ENCODE measurements around the gene PCDHGC5.

PCDHGC5 gene

GRCh38 chr5:141524604-141525597, 36.0 kb downstream of the PCDHGC5 start:
- Histone ChIP-seq H3K4me3 (ENCODE audit: severe bottlenecking) (no peak overlapping the region), H3K27me3 (ENCODE audit: insufficient read depth, poor library complexity, severe bottlenecking) (no peaks in the 10 kb centered on the region), H3K36me3 (ENCODE audit: low read depth) (peaks cover 85% of the 10 kb centered on the region), H3K27ac (ENCODE audit: poor library complexity, severe bottlenecking) (no peak overlapping the region), H3K4me1 (ENCODE audit: insufficient read depth, poor library complexity, severe bottlenecking) (peaks cover 27% of the 10 kb centered on the region), H3K9me3 (ENCODE audit: severe bottlenecking) (no peaks in the 10 kb centered on the region)
- DNase-seq (ENCODE audit: low spot score) (peak; percentile 86), ATAC-seq (ENCODE audit: low read depth) (peak; percentile 73)
- TF ChIP-seq, protein P1, sequence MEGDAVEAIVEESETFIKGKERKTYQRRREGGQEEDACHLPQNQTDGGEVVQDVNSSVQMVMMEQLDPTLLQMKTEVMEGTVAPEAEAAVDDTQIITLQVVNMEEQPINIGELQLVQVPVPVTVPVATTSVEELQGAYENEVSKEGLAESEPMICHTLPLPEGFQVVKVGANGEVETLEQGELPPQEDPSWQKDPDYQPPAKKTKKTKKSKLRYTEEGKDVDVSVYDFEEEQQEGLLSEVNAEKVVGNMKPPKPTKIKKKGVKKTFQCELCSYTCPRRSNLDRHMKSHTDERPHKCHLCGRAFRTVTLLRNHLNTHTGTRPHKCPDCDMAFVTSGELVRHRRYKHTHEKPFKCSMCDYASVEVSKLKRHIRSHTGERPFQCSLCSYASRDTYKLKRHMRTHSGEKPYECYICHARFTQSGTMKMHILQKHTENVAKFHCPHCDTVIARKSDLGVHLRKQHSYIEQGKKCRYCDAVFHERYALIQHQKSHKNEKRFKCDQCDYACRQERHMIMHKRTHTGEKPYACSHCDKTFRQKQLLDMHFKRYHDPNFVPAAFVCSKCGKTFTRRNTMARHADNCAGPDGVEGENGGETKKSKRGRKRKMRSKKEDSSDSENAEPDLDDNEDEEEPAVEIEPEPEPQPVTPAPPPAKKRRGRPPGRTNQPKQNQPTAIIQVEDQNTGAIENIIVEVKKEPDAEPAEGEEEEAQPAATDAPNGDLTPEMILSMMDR (IDR thresholded peaks at IDR 0.05; ENCODE audit: poor library complexity, severe bottlenecking), result peak; percentile 100

DNA sequence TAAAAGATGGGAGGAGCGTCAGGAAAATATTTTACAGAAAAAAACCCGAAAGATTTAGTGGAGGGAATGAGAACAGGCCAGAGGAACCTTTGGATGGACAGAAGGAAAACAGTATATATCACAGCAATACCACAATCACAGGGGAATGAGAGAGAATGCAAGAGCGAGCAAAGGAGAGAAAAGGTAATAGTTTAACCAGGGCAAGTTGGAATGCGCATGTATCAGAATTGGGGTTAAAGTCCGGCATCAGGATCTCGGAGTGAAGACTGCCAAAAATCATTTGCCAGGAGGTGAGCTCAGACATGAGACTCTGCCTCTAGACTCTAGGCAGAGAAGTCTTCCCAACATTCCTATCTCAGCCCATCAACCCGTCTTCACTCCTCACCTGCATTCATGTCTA, 36.8 kb downstream of the PCDHGC5 start:
- no peak for ATAC-seq (ENCODE audit: low read depth)
- Histone ChIP-seq H3K4me1 (ENCODE audit: insufficient read depth, poor library complexity, severe bottlenecking) (peaks cover 20% of the 10 kb centered on the region), H3K4me3 (ENCODE audit: severe bottlenecking) (no peak overlapping the region), H3K36me3 (ENCODE audit: low read depth) (peaks cover 83% of the 10 kb centered on the region), H3K27me3 (ENCODE audit: insufficient read depth, poor library complexity, severe bottlenecking) (no peaks in the 10 kb centered on the region), H3K27ac (ENCODE audit: poor library complexity, severe bottlenecking) (no peak overlapping the region), H3K9me3 (ENCODE audit: severe bottlenecking) (no peaks in the 10 kb centered on the region)
- DNase-seq (ENCODE audit: low spot score), result no peak
- TF ChIP-seq, protein P1 (IDR thresholded peaks at IDR 0.05; ENCODE audit: poor library complexity, severe bottlenecking), result no peak

DNA sequence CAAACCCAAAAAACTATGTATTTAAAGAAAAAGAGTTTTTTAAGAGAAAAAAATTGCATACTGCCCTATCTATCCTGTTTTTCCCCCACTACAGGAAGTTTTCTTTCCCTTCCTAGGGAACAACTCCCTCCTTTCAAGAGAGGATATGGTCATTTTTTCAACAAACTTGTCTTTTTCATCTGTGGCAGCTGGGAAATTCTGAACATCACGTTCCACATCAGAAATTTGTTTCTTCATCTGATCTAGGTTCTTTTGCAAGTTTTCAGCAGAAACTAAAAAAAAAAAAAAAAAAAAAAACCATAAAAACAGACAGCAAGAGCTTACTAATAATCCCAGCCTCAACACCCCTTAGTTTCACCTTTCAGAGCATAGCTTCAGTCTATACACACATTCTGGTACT, 38.5 kb downstream of the PCDHGC5 start:
- H3K27me3 ChIP-seq (ENCODE audit: insufficient read depth, poor library complexity, severe bottlenecking), result no peaks in the 10 kb centered on the region
- TF ChIP-seq, protein P1 (IDR thresholded peaks at IDR 0.05; ENCODE audit: poor library complexity, severe bottlenecking), result no peak
- ATAC-seq (ENCODE audit: low read depth) (no peak), DNase-seq (ENCODE audit: low spot score) (no peak)
- peaks cover 4% of the 10 kb centered on the region for H3K4me1 ChIP-seq (ENCODE audit: insufficient read depth, poor library complexity, severe bottlenecking)
- no peak overlapping the region for H3K4me3 ChIP-seq (ENCODE audit: severe bottlenecking)
- H3K27ac ChIP-seq (ENCODE audit: poor library complexity, severe bottlenecking), result no peak overlapping the region
- H3K9me3 ChIP-seq (ENCODE audit: severe bottlenecking), result no peaks in the 10 kb centered on the region
- H3K36me3 ChIP-seq (ENCODE audit: low read depth), result peaks cover 91% of the 10 kb centered on the region

DNA sequence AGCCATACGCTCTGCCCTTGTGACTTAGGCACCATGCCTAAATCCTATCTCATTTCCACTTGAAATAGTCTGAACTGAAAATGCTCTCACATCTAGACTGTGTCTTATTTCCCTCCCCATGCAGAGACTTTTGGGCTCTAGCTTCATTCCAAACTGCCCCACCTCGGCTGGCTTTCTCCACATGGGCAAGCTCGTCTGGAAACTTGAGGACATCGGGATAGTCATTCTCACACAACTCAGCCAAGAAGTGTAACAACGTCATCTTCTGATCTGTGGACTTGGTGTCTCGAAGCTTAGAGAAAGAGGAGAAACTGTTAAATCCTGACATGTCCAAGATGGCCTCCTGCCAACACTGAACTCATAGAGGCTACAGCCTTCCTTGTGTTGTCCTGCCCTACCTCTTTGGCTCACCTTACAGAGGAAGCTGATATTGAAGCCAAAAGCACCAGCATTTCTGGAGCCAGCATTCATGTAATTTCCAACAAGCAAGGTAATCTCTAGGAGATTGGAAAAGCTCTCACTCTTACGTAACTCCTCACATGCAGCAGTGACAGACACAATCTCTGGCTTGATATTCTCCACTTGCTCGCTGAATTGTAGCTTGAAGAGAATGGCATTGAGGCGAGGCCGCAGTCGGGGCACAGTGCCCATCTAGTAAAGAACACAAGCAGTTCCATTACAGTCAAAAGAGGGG, 39.6 kb downstream of the PCDHGC5 start:
- peaks cover 4% of the 10 kb centered on the region for H3K4me1 ChIP-seq (ENCODE audit: insufficient read depth, poor library complexity, severe bottlenecking)
- H3K4me3 ChIP-seq (ENCODE audit: severe bottlenecking), result no peak overlapping the region
- peaks cover 91% of the 10 kb centered on the region for H3K36me3 ChIP-seq (ENCODE audit: low read depth)
- no peaks in the 10 kb centered on the region for H3K27me3 ChIP-seq (ENCODE audit: insufficient read depth, poor library complexity, severe bottlenecking)
- TF ChIP-seq, protein P1 (IDR thresholded peaks at IDR 0.05; ENCODE audit: poor library complexity, severe bottlenecking), result no peak
- ATAC-seq (ENCODE audit: low read depth) (no peak), DNase-seq (ENCODE audit: low spot score) (no peak)
- no peaks in the 10 kb centered on the region for H3K9me3 ChIP-seq (ENCODE audit: severe bottlenecking)
- no peak overlapping the region for H3K27ac ChIP-seq (ENCODE audit: poor library complexity, severe bottlenecking)

Data from RWPE2 (cell line).